ENCODE data around the gene TTL.

DNA sequence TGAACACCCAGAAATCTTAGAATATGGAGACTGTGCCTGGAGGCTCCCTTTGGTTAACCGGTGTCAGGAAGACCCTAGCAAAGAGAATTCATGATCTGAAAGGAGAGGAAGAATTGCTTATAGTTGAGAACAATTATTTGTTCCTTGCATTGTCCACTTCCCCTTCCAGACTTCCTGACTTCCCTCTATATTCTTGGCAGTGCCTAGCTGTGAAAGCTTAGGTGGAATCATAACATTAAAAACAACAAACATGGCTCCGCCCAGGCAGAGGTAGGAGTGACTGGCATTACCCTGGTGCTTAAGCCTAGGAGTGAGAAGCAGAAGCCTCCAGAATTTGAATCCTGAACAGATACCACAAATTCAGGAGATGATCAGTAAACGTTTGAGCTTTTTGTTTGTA lies 1.9 kb downstream of the TTL start:
- no peak for TF ChIP-seq ZNF768 (CRISPR knock-in tag; IDR thresholded peaks at IDR 0.05)
- no peak for TF ChIP-seq ZC3H4 (CRISPR knock-in tag; IDR thresholded peaks at IDR 0.05; ENCODE audit: borderline replicate concordance)
- no peak for TF ChIP-seq CHD4 (IDR thresholded peaks at IDR 0.05; ENCODE audit: borderline replicate concordance, low read length)
- no peak for TF ChIP-seq POLR2A (IDR thresholded peaks at IDR 0.05; ENCODE audit: insufficient read depth in 1 of 2, low read depth in 2 of 2, low read length in 2 of 2)
- no peak for TF ChIP-seq ZNF407 (CRISPR knock-in tag; IDR thresholded peaks at IDR 0.05; ENCODE audit: not compliant biosample characterization)
- no peak for TF ChIP-seq ZNF784 (CRISPR knock-in tag; IDR thresholded peaks at IDR 0.05; ENCODE audit: borderline replicate concordance)
- TF ChIP-seq HMG20A (CRISPR knock-in tag; IDR thresholded peaks at IDR 0.05; ENCODE audit: borderline replicate concordance) = no peak
- TF ChIP-seq ZNF674 (CRISPR knock-in tag; IDR thresholded peaks at IDR 0.05; ENCODE audit: low read depth) = no peak
- TF ChIP-seq GABPA (IDR thresholded peaks at IDR 0.05; ENCODE audit: low read depth, low read length) = no peak
- TF ChIP-seq GABPA (CRISPR knock-in tag; IDR thresholded peaks at IDR 0.05; ENCODE audit: low read depth) = no peak
- no peak for TF ChIP-seq ZNF558 (CRISPR knock-in tag; IDR thresholded peaks at IDR 0.05; ENCODE audit: borderline replicate concordance)
